Measurements from ENCODE around the gene MEPE.

Gene MEPE

GRCh38 chr4:87851953-87852352 lies 19.2 kb downstream of the MEPE start:
- no peak overlapping the region for H3K4me3 ChIP-seq (ENCODE audit: low read depth, low read length)
- ChIA-PET CTCF (interaction anchor here (0.5 to 13.1 kb wide), 32 partner anchors 9 to 367 kb away, joined by 3 to 348 read pairs (median 8); partner anchors contain the start of gene SPP1), POLR2A (no interaction called here)
- TF ChIP-seq CTCF (IDR thresholded peaks at IDR 0.05; ENCODE audit: insufficient read depth, low read length, missing control alignments): no peak
- DNase-seq (ENCODE audit: low read depth, low spot score): no peak

- no peak overlapping the region for H3K4me3 ChIP-seq (ENCODE audit: low read depth, low read length)
- no peak for DNase-seq (ENCODE audit: low read depth, low spot score)
- CTCF ChIA-PET: interaction anchor here (0.6 to 13.1 kb wide), 50 partner anchors 8 to 662 kb away, joined by 3 to 348 read pairs (median 4); partner anchors contain the start of gene SPP1
- peak; percentile 26 for TF ChIP-seq CTCF (IDR thresholded peaks at IDR 0.05; ENCODE audit: insufficient read depth, low read length, missing control alignments)
- POLR2A ChIA-PET: no interaction called here
Observed at GRCh38 chr4:87853108-87853507, 20.3 kb downstream of the MEPE start.

- DNase-seq (ENCODE audit: low read depth, low spot score): no peak
- CTCF ChIA-PET: interaction anchor here (0.8 to 13.1 kb wide), 18 partner anchors 8 to 500 kb away, joined by 3 to 348 read pairs (median 8); partner anchors contain the start of gene SPP1
- H3K4me3 ChIP-seq (ENCODE audit: low read depth, low read length): no peak overlapping the region
- no peak for TF ChIP-seq CTCF (IDR thresholded peaks at IDR 0.05; ENCODE audit: insufficient read depth, low read length, missing control alignments)
- POLR2A ChIA-PET: no interaction called here
Observed at GRCh38 chr4:87853891-87854290, 21.1 kb downstream of the MEPE start.

GRCh38 chr4:87855559-87855958 lies 22.8 kb downstream of the MEPE start:
- H3K4me3 ChIP-seq (ENCODE audit: low read depth, low read length): no peak overlapping the region
- ChIA-PET POLR2A (no interaction called here), CTCF (interaction anchor here (0.6 to 13.1 kb wide), 7 partner anchors 9 to 355 kb away, joined by 3 to 348 read pairs (median 5); partner anchors contain the start of gene SPP1)
- TF ChIP-seq CTCF (IDR thresholded peaks at IDR 0.05; ENCODE audit: insufficient read depth, low read length, missing control alignments): no peak
- no peak for DNase-seq (ENCODE audit: low read depth, low spot score)

- TF ChIP-seq CTCF (IDR thresholded peaks at IDR 0.05; ENCODE audit: insufficient read depth, low read length, missing control alignments): no peak
- H3K4me3 ChIP-seq (ENCODE audit: low read depth, low read length): no peak overlapping the region
- POLR2A ChIA-PET: no interaction called here
- CTCF ChIA-PET: interaction anchor here (1.1 to 13.1 kb wide), 5 partner anchors 8 to 354 kb away, joined by 3 to 348 read pairs (median 5); partner anchors contain the start of gene SPP1
- no peak for DNase-seq (ENCODE audit: low read depth, low spot score)
Observed at GRCh38 chr4:87856816-87857215, 24.0 kb downstream of the MEPE start.

GRCh38 chr4:87857789-87858188 lies 25.0 kb downstream of the MEPE start:
- ChIA-PET CTCF (interaction anchor here (0.6 to 13.1 kb wide), 5 partner anchors 9 to 354 kb away, joined by 3 to 348 read pairs (median 7); partner anchors contain the start of gene SPP1), POLR2A (no interaction called here)
- no peak for TF ChIP-seq CTCF (IDR thresholded peaks at IDR 0.05; ENCODE audit: insufficient read depth, low read length, missing control alignments)
- DNase-seq (ENCODE audit: low read depth, low spot score): no peak
- no peak overlapping the region for H3K4me3 ChIP-seq (ENCODE audit: low read depth, low read length)
